Duodenal mucosa (tissue), 2 donors: ENCODE data around the gene ACBD5.
"Not testable (repeated sequence)": the region's sequence is repeated elsewhere in the genome, so short reads cannot be mapped to it uniquely, and the experiment has no call there.

ENCODE experiments used
- H3K27ac ChIP-seq: one replicate; pipeline ENCODE4 v1.7.0; 2013; ENCODE audit warnings: low read depth, low read length
- H3K27me3 ChIP-seq, 2 donors: one replicate each; pipeline ENCODE4 v1.7.0; 2013; ENCODE audit warnings: low read length in 2 of 2, control low read depth in 1 of 2; ENCODE audit not compliant: insufficient read depth in 2 of 2, control insufficient read depth in 1 of 2
- H3K36me3 ChIP-seq, 2 donors: one replicate each; pipeline ENCODE4 v1.7.0; 2013; ENCODE audit warnings: low read length in 2 of 2, control low read depth in 1 of 2; ENCODE audit not compliant: insufficient read depth in 2 of 2, control insufficient read depth in 1 of 2
- H3K4me1 ChIP-seq, 2 donors: one replicate each; pipeline ENCODE4 v1.7.0; 2013; ENCODE audit warnings: low read length in 2 of 2, control low read depth in 1 of 2; ENCODE audit not compliant: insufficient read depth in 2 of 2, control insufficient read depth in 1 of 2
- H3K4me3 ChIP-seq, 2 donors: one replicate each; pipeline ENCODE4 v1.7.0; 2013; ENCODE audit warnings: low read length in 2 of 2, low read depth in 1 of 2
- H3K9ac ChIP-seq, 2 donors: one replicate each; pipeline ENCODE4 v1.7.0; 2013; ENCODE audit warnings: low read length in 2 of 2, low read depth in 1 of 2
- H3K9me3 ChIP-seq, 2 donors: one replicate each; pipeline ENCODE4 v1.7.0; 2013; ENCODE audit warnings: low read length in 2 of 2, control low read depth in 1 of 2; ENCODE audit not compliant: control insufficient read depth in 1 of 2

ACBD5 gene, protein sequence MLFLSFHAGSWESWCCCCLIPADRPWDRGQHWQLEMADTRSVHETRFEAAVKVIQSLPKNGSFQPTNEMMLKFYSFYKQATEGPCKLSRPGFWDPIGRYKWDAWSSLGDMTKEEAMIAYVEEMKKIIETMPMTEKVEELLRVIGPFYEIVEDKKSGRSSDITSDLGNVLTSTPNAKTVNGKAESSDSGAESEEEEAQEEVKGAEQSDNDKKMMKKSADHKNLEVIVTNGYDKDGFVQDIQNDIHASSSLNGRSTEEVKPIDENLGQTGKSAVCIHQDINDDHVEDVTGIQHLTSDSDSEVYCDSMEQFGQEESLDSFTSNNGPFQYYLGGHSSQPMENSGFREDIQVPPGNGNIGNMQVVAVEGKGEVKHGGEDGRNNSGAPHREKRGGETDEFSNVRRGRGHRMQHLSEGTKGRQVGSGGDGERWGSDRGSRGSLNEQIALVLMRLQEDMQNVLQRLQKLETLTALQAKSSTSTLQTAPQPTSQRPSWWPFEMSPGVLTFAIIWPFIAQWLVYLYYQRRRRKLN

DNA sequence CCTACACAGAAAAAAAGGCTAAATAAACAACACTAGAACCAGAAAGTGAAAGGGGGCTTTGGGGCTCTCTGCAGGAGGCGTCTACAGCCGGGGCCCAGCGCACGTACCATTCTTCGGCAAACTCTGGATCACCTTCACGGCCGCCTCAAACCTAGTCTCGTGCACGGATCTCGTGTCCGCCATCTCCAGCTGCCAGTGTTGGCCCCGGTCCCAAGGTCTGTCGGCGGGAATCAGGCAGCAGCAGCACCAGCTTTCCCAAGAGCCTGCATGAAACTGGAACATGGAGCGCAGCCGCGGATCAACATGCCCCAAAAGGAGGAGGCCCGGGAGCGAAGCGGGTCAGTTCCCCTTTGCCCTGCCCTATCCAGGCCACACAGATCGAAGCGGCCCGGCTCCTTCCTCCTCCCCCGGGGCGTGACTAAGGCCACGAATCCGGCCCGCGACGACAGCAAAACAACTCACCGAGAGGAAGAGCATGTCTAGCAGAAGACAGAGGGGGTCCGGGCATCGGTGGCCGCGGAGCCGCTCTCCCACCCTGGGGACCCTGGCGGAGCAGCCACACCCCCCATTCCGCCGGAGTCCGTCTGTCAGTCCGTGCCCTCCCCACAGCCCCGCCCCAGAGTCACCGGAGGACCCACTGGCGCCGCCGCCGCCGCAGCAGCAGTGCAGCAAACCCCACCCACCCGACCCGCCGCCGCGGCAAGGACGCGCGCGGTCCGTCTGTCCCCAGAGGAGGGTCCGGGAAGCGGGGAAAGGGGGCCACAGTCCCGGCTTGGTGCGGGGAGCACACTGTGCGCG lies at the start of gene ACBD5:
Gene ACBD5 (minus strand): TSS at position 586 of the 798 bp plus-strand sequence. CDS start 109 bp downstream, at position 477.
- no peaks in the 10 kb centered on the region for H3K9me3 ChIP-seq
- peak within 1 kb of the TSS; percentile 67 to 88 for H3K4me3 ChIP-seq
- H3K9ac ChIP-seq: peak within 1 kb of the TSS; percentile 87 to 95
- no peaks in the 10 kb centered on the region for H3K27me3 ChIP-seq
- no peaks in the 10 kb centered on the region for H3K36me3 ChIP-seq
- peaks cover 14 to 26% of the 10 kb centered on the region in 2 donors for H3K4me1 ChIP-seq
- peak within 1 kb of the TSS; percentile 94 for H3K27ac ChIP-seq

DNA sequence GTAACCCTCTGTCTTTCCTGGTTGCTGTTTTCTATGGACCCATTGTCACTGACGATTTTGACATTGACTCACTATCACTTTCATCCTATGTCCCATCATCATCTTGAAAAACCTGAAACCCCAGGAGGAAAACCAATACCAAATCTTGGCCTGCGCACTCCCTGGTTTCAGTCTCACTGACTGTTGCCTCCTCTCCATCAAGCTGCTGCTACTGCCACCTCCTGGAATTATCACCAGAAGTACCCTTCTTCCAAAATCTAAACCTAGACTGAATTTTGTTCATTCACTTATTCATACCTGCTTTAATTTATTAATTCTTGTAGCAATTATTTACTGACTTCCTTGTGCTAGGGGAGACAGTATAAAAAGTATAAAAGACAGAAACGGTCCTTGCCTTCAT lies 44.5 kb upstream of the ACBD5 start:
- Histone ChIP-seq H3K36me3 (no peaks in the 10 kb centered on the region), H3K27me3 (no peaks in the 10 kb centered on the region), H3K4me3 (no peak overlapping the region), H3K27ac (no peak overlapping the region), H3K4me1 (no peaks in the 10 kb centered on the region), H3K9me3 (no peaks in the 10 kb centered on the region), H3K9ac (no peak overlapping the region)

DNA sequence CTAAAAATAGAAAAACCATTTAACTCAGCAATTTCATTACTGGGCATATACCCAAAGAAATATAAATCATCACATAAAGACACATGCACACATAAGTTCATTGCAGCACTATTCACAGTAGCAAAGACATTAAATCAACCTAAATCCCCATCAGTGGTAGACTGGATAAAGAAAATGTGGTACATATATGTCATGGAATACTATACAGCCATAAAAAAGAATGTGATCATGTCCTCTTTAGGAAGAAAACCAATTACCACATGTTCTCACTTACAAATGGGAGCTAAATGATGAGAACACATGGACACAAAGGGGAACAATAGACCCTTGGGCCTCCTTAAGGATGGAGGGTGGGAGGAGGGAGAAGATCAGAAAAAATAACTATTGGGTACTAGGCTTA lies 36.0 kb upstream of the ACBD5 start:
- H3K4me3 ChIP-seq: no peak overlapping the region
- no peaks in the 10 kb centered on the region for H3K36me3 ChIP-seq
- no peaks in the 10 kb centered on the region for H3K27me3 ChIP-seq
- no peaks in the 10 kb centered on the region for H3K4me1 ChIP-seq
- no peak overlapping the region for H3K27ac ChIP-seq
- no peak overlapping the region for H3K9ac ChIP-seq
- peaks cover 4% of the 10 kb centered on the region in 2 donors for H3K9me3 ChIP-seq

DNA sequence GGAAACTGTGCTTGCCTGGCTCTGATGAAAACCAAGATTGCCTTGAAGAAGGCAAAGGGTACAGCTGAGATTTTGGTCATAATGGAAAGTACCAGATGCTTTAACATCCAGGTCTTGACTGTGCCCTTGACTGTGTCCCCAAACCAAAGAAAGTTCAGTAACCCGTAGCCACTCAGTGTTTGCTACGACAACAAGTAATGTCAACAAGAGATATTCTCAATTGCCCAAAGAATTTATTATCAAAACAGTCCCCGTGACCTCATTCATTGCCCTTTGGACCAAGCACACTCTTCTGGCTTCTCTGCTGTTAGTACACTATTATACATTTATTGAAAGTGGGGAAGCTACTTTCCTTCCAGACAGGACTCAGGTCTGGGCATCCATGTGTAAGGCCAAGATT lies 25.4 kb upstream of the ACBD5 start:
- H3K9ac ChIP-seq, H3K27me3 ChIP-seq, H3K4me1 ChIP-seq, H3K36me3 ChIP-seq, H3K4me3 ChIP-seq, H3K27ac ChIP-seq, H3K9me3 ChIP-seq: not testable (repeated sequence)

DNA sequence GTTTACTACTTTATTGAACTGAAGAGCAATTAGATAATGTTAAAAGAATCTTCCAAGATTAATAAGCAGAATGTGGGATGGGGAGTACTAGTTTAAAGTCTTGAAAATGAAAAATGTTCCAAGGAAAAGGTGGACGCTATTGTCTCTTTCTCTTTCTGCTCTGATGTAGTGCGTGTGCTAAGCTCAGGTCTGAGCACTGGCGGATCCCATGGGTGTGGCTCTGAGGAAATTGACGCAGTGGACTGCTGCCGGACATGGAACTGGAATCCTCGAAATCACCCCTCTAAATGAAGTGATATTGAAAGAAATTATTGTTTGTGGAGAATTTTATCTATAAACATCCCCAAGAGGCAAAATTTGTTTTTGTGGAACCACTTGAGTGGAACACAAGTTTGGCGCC lies 22.2 kb upstream of the ACBD5 start:
- not testable (repeated sequence) for H3K4me1 ChIP-seq, H3K9ac ChIP-seq, H3K36me3 ChIP-seq, H3K4me3 ChIP-seq, H3K27ac ChIP-seq, H3K9me3 ChIP-seq
- peaks cover 17 to 24% of the 10 kb centered on the region in 2 donors for H3K27me3 ChIP-seq

DNA sequence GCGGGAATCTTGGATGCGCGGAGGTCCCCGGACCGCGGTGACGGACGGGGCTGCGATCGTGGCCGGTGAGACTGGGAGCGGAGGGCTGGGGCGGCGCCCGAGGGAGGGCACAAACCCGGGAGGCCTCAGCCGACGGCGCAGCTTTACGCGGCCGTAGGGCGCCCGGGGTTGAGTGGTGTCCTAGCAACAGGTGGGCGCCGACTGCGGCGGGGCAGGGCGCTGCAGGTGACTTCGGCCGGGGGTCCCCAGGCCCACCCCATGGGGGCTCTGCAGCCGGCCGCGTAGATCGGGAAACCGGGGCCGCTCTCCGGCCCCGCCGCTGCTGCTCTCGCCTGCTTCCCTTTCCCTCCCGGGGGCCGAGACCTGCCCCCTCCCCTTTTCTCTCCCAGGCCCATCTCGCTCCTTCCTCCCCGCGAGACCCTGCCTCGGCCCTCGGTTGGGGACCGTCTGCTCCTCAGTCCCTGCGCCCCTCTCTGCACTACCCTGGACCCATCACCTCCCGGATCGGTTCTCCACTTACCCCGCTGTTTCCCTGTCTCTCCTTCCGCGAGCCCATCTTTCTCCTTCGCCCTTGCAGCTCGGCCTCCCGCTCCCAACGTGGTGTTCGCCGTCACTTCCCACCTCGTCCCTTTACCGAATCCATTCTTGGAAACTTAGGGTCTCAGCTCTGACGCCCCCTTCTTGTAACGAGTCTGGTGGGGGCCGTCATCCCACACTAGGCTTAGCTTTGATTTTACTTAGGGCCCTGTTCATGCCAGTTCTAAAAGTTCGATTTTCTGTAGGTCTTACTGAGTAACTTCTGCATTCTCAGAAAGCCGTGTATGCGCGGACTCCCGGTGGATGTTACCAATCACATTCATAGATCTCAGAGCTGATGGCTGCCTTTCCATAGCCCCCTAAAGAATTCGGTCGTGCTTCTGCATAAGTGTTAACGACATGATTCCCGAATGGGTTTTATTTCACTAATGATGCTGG lies 18.5 kb upstream of the ACBD5 start:
- Histone ChIP-seq H3K9ac (peak overlapping the region in 1 of 2 donors; percentile 25), H3K27ac (no peak overlapping the region), H3K4me3 (peak overlapping the region; percentile 57 to 72), H3K36me3 (no peaks in the 10 kb centered on the region), H3K9me3 (no peaks in the 10 kb centered on the region), H3K4me1 (peaks cover 0 to 10% of the 10 kb centered on the region in 2 donors), H3K27me3 (peaks cover 17 to 28% of the 10 kb centered on the region in 2 donors)

DNA sequence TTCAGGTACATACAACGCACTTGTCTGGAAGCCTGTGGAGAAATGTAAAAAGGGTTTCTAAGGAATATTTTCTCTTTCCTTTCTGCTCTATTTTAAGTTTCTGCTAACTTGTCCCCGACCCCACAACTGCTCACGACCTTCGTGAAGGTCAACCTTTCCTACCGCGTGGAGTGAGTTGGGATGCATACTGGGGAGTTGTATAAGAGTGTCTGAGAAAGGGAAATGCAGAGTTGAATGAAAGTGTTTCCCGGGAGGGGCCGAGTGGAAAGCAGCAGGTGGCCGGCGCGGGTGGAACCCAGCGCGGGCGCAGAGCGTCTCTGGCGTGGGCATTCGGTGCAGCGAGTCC lies 17.9 kb upstream of the ACBD5 start:
- Histone ChIP-seq H3K9me3 (no peaks in the 10 kb centered on the region), H3K4me3 (peak overlapping the region; percentile 57 to 72), H3K4me1 (peaks cover 0 to 10% of the 10 kb centered on the region in 2 donors), H3K9ac (peak overlapping the region in 1 of 2 donors; percentile 25), H3K27me3 (peaks cover 17 to 28% of the 10 kb centered on the region in 2 donors), H3K36me3 (no peaks in the 10 kb centered on the region), H3K27ac (no peak overlapping the region)

DNA sequence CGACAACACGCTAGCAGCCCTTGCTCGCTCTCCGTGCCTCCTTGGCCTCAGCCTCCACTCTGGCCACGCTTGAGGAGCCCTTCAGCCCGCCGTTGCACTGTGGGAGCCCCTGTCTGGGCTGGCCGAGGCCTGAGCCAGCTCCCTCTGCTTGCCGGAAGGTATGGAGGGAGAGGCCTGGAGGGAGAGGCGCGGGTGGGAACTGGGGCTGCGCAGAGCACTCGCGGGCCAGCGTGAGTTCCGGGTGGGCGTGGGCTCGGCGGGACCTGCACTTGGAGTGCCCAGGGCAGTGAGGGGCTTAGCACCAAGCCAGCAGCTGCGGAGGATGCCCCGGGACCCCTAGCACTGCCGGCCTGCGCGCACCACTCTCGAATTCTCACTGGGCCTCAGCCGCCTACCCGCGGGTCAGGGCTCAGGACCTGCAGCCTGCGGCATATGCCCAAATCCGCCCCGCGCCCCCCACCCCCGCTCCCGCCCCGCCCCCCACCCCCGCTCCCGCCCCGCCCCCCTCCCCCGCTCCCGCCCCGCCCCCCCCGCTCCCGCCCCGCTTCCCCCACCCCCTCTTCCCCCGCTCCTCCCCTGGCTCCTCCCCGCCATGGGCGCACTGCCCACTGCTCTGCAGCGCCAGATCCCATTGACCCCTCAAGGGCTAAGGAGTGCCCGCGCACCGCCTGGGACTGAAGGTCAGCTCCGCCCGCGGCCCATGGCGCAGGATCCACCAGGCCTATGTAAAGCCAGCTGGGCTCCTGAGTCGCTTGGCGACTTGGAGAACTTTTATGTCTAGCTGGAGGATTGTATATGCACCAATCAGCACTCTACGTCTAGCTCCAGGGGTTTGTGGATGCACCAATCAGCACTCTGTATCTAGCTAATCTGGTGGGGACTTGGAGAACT lies 15.9 kb upstream of the ACBD5 start:
- Histone ChIP-seq H3K4me3 (no peak overlapping the region), H3K27me3 (peaks cover 17 to 24% of the 10 kb centered on the region in 2 donors), H3K27ac (no peak overlapping the region)

DNA sequence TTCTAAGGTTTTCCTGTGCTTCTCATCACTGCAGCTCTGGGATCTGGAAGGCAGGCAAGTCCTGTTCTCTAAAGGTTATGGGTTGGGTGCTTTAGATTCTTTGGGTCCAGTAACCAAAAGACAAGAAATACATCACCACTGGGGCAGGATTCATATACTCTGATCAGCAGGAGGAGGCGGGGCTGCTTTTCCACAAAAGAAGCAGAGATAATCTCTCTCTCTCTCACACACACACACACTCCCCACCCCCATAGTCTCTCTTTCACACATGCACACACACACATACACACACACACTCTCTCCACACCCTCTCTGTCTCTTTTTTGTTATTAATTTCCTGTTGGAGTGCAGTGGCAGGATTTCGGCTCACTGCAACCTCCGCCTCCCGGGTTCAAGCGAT lies 13.0 kb upstream of the ACBD5 start:
- Histone ChIP-seq H3K4me3 (peak overlapping the region in 1 of 2 donors; percentile 15), H3K27me3 (peaks cover 2 to 12% of the 10 kb centered on the region in 2 donors), H3K9me3 (no peaks in the 10 kb centered on the region), H3K9ac (no peak overlapping the region), H3K4me1 (peaks cover 0 to 2% of the 10 kb centered on the region in 2 donors), H3K36me3 (no peaks in the 10 kb centered on the region), H3K27ac (no peak overlapping the region)

More for the DNA sequence above, 15.9 kb upstream of the ACBD5 start:
- Histone ChIP-seq H3K4me1 (peaks cover 0 to 10% of the 10 kb centered on the region in 2 donors), H3K9ac (no peak overlapping the region), H3K9me3 (no peaks in the 10 kb centered on the region), H3K36me3 (no peaks in the 10 kb centered on the region)
